Body of pancreas (tissue), 4 donors: ENCODE results near the gene OR12D3. TPM values are rescaled to one million over a fixed set of nuclear protein-coding genes. Genes with fewer than 3 reads are reported as not detected.

Experiments
- ATAC-seq: fragments of 150-250 bp; one replicate; pipeline ENCODE4 v1.9.1; 2016
- DNase-seq, 4 donors: peaks; one replicate each; pipeline ENCODE4 v3.0.0-alpha.2; 2019
- H3K27ac ChIP-seq, 4 donors: fragments of 200-600 bp; sonication (generic); 1 replicate in 3 of 4; 2 replicates in 1 of 4; pipeline versions ENCODE4 v1.5.1 to v1.6.1; 2016 to 2019; ENCODE audit warnings: mild to moderate bottlenecking in 1 of 4, mixed read lengths in 1 of 4, moderate library complexity in 1 of 4
- H3K27me3 ChIP-seq, 2 donors: fragments of 200-600 bp; sonication (generic); one replicate each; pipeline ENCODE4 v1.6.0; 2016; ENCODE audit warnings: mild to moderate bottlenecking in 1 of 2
- H3K36me3 ChIP-seq, 2 donors: fragments of 200-600 bp; sonication (generic); replicated peaks in 1 of 2; 2 replicates each; pipeline ENCODE4 v1.5.1; 2016; ENCODE audit warnings: low read depth in 2 of 2; ENCODE audit not compliant: insufficient read depth in 1 of 2
- H3K4me1 ChIP-seq: fragments of 200-600 bp; sonication (generic); one replicate; pipeline ENCODE4 v1.6.0; 2016
- H3K4me3 ChIP-seq, 2 donors: fragments of 200-600 bp; sonication (generic); 1 replicate in 1 of 2; 2 replicates in 1 of 2; pipeline ENCODE4 v1.5.1; 2016 to 2019
- H3K9me3 ChIP-seq, 3 donors: fragments of 200-600 bp; sonication (generic); 1 replicate in 2 of 3; 2 replicates in 1 of 3; pipeline ENCODE4 v1.5.1; 2016
- CTCF ChIP-seq, 7 experiments: fragments of 450-650 bp in 4 of 7; fragments of 200-600 bp in 3 of 7; sonication (generic) in 3 of 7; IDR thresholded peaks; one replicate each; pipeline ENCODE4 v1.5.1; 2016 to 2019; ENCODE audit warnings: antibody characterized with exemption in 7 of 7
- POLR2A ChIP-seq, 3 donors: fragments of 450-650 bp; IDR thresholded peaks; one replicate each; pipeline ENCODE4 v1.6.1; 2016; ENCODE audit warnings: antibody characterized with exemption in 3 of 3, mild to moderate bottlenecking in 2 of 3
- WGBS, 2 donors: methylation state at CpG; one replicate each; pipeline ENCODE4 v1.1.5; 2017; 5-methylcytosine and 5-hydroxymethylcytosine counted together
- intact Hi-C: fragments of 100-400 bp; cut with DNase I; formaldehyde crosslinking; loops from one replicate; pipeline ENCODE4 v1.15.1; 2023
- total RNA-seq, 2 donors: library from RNA; depleted of rRNA; stranded (reverse); fragments of >200 nt; gene quantifications; one replicate each; pipeline ENCODE4 v1.1.0, GENCODE V29; 2016

OR12D3 gene
- total RNA-seq, 2 donors from 2014 or later: not detected

GRCh38 chr6:29336269-29336668, 38.8 kb downstream of the OR12D3 start:
- TF ChIP-seq POLR2A (IDR thresholded peaks at IDR 0.05) (no peak), CTCF (IDR thresholded peaks at IDR 0.05) (no peak)
- no peak for ATAC-seq

GRCh38 chr6:29332676-29333075, 42.4 kb downstream of the OR12D3 start:
- ATAC-seq: no peak
- no peaks in the 10 kb centered on the region for H3K36me3 ChIP-seq
- H3K27ac ChIP-seq: no peak overlapping the region
- no peaks in the 10 kb centered on the region for H3K9me3 ChIP-seq
- no peak overlapping the region for H3K4me3 ChIP-seq
- H3K27me3 ChIP-seq: no peaks in the 10 kb centered on the region
- no peak for DNase-seq
- intact Hi-C loops: no loop called here
- TF ChIP-seq CTCF (IDR thresholded peaks at IDR 0.05) (no peak), POLR2A (IDR thresholded peaks at IDR 0.05) (no peak)
- H3K4me1 ChIP-seq: no peaks in the 10 kb centered on the region

More at GRCh38 chr6:29336269-29336668, 38.8 kb downstream of the OR12D3 start:
- Histone ChIP-seq H3K36me3 (no peaks in the 10 kb centered on the region), H3K27me3 (no peaks in the 10 kb centered on the region), H3K4me1 (no peaks in the 10 kb centered on the region), H3K27ac (no peak overlapping the region), H3K4me3 (no peak overlapping the region), H3K9me3 (no peaks in the 10 kb centered on the region)
- no peak for DNase-seq
- intact Hi-C loops: no loop called here
- WGBS, 2 donors: 44 to 49% methylated on average over 2 of the region's 2 CpGs

- intact Hi-C loops: no loop called here
- no peak for TF ChIP-seq POLR2A (IDR thresholded peaks at IDR 0.05)
- no peak for TF ChIP-seq CTCF (IDR thresholded peaks at IDR 0.05)
- ATAC-seq (no peak), DNase-seq (no peak)
- no peak overlapping the region for H3K27ac ChIP-seq
- H3K4me1 ChIP-seq: no peaks in the 10 kb centered on the region
- no peaks in the 10 kb centered on the region for H3K27me3 ChIP-seq
- WGBS, 2 donors: 43 to 47% methylated on average over 4 of the region's 4 CpGs
- H3K36me3 ChIP-seq: no peaks in the 10 kb centered on the region
- no peak overlapping the region for H3K4me3 ChIP-seq
- no peaks in the 10 kb centered on the region for H3K9me3 ChIP-seq
Observed at GRCh38 chr6:29325777-29326176, 49.3 kb downstream of the OR12D3 start.

Other genes starting within 250 kb of the OR12D3 start
- gene OR2J2, start 204.4 kb downstream of the OR12D3 start, total RNA-seq: not detected
- not detected for gene OR14J1, start 73.6 kb downstream of the OR12D3 start, total RNA-seq
- gene OR5V1, start 6.4 kb downstream of the OR12D3 start, total RNA-seq: not detected
- gene OR12D2, start 20.3 kb upstream of the OR12D3 start, total RNA-seq: not detected
- gene OR12D1, start 39.6 kb upstream of the OR12D3 start, total RNA-seq: not detected
- not detected for gene OR10C1, start 64.0 kb upstream of the OR12D3 start, total RNA-seq
- not detected for gene OR11A1, start 81.8 kb upstream of the OR12D3 start, total RNA-seq
- gene OR2H1, start 81.9 kb upstream of the OR12D3 start, total RNA-seq: not detected
- gene MAS1L, start 112.7 kb upstream of the OR12D3 start, total RNA-seq: not detected
- gene UBD, start 184.4 kb upstream of the OR12D3 start, total RNA-seq: 10 to 100 TPM in 1 of 2 donors, 1 to 10 TPM in 1; 9.9 to 10.1 TPM
- gene OR2H2, start 209.8 kb upstream of the OR12D3 start, total RNA-seq: not detected